Measurements from ENCODE around the gene PLAGL1.

Gene PLAGL1

DNA sequence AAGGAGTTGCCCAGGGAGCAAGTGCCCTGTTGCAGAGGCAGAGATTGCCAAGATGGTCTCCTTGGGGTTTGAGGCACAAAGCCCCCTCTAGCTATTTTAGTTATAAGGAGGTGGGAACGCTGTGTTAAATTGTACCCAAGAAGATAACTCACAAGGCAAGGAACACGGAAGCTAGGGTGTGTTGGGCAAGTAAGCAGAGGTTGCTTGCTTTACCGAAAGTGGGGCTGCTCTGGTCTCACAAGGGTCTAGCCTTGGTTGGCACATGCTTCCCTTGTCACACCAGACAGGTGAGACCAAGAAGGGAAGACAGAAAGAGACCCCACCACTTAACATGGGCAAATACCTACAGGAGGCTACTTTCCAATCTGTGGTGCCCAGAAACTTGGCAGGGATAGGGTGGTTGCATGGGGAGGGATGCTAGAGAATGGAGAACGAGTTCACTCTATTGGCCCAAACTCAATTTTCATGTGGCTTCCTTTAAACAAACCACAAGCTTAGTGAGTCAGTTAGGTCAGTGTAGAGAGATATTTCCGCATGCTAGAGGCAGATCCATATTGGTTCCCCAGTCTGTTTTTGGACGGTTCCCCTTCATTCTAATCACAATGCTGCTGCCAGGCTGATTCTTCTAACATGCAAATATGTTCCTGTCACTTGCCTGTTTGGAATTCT, 42.4 kb downstream of the PLAGL1 start:
- no peak for DNase-seq (ENCODE audit: low read depth)

DNA sequence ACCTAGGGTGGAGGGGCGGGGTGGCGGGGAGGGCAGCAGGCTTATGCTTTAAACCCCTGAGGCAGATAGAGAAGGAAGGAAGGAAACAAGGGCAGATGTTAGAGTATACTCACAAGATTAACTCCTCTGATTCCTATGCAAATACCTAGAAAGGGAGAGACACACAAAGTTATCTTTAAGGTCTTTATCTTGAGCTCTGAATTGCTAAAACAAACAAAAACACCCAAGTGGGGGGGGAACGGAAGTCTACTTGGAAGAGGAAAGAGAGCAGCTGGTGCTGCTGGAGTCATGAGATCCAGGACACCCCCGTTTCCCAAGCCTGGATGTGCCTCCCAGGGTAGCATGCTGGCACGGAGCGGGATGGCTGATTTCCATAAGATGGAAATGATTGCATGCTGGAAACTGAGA, 43.4 kb downstream of the PLAGL1 start:
- no peak for DNase-seq (ENCODE audit: low read depth)

DNA sequence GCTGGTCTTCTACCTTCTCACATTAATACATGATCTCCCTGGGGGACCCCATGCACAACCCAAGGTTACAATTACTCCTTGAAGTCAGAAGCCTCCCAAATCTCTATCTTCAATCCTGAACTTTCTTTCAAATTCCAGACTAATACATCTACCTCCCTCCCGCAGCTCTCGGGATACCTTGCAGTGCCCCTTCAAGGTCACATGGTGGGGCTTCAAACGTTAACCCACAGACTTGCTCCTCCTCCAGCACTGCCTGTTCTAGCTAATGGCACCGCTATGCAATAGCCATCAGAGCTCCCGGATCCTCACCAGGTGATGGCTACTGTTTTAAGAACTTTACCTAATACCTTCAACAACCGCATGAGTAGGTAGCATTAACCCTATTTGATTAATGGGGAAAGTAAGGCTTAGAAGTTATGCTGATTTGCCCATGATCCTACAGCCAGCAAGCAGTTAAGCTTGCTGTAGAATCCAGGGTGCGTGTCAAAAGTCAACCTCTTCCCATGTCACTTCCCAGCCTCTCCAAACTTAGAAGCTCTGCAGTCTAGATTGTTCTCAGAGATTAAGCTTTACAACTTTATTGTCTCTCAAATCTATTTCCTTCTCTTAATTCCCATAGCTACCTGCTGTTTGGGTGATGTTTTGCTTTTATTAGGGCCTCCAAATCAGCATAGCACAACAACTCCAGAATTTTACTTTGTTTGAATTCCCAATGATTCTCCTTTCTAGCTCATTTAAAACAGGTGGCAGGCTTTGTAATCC, 44.7 kb downstream of the PLAGL1 start:
- DNase-seq (ENCODE audit: low read depth): no peak

DNA sequence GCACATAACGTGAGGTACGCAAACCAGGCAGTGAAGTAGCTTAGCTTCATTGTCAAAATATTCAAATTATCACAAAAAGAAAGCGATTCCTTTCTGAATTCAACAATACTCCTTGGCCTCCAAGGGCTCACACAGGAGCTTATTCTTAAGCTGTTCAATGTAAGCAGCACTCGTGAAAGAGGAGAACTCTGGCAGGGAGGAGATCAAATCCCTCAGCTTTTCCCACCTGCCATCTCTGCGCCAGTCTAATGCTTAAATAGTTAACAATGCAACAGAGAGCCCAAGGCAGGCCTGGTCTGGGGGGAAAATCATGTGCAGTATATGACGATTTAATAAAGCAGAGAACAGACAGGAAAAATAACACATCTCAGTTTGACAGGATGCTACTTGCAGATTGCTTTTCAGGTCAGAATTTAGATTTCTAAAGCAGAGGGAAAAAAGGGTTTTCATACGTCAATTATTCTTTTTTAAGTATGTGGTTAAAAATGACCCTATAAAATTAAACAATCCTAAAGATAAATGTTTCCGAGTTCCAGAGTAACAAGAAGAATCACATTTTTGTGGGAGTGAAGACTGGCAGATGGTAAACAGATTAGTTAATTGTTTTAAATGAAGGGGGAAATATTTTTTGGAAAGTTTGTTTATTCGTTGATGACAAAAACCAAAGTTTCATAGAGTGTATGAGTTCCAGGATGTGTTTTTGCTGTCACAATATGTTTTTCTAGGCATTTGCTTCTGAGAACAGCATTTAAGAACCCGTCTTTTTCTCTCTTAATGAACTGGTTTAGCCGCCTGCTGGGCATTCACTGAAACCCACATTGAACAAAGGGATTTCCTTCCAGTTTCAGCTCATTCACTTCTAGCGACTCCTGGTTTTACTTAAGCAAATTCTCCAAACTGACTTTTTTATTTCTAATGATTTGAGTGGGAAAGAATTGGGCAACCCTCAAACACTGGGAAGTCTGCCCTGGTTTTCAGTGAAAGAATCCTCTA, 45.9 kb downstream of the PLAGL1 start:
- no peak for DNase-seq (ENCODE audit: low read depth)

DNA sequence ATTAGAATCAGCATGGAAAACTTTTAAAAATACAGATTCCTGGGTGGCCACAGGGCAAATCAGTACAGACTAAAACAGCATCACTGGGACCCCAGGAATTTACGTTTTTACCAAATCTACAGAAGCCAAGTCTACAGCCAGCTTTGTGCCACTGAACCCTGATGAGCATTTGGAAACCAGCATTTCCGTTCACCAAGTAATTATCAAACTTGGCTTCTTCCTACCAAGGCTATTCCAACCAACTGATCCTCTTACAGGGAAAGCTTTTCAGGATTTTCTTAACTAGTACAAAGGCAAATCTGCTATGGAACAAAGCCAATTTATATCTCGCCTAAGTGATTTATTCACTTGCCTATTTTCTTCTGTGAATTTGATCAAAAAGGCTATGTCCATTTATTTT, 47.0 kb downstream of the PLAGL1 start:
- DNase-seq (ENCODE audit: low read depth): no peak

DNA sequence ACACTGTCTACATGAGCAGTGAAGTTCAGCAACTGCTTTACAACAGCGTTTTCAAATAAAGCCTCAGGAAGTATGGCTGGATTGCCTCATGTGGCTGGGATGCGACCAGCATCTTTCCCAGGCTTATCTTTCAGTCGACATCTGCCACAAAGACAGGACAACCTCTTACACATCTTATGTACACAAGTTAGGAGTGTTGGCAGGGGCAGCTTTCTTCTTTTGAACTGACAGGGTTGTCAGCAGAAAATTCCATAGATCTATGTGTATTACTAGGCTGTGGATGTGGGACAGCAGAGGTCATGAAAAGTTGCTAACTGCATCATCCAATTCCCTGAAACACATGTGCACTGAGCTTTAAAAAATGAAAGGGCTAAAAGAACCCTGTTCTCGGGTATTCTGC, 48.1 kb downstream of the PLAGL1 start:
- no peak for DNase-seq (ENCODE audit: low read depth)

DNA sequence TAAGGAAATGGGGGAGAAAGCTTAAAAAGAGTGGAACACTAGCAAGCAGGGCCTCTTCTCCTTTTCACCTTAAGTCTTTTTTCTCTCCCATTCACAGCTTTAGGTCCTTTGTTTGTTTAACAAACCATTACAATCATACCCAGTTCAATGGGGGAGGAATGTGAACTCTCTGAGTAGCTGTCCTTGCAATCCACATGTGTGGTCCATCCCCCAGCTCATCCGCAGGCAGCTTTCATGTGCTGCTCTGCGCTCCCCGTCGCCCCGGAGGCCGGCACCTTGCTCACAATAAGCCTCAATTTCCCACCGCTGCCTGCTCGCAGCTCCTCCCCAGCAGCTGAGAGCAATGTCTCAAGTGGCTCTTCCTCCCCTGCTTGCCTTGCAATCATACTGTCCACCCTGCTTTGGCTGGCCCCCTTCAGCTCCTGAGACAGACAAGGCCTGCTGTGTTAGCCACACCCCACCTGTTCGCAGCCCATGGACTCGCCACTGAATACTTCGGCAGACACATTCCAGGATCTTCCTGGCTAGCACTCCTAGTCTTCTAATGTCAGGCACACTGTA, 49.1 kb downstream of the PLAGL1 start:
- DNase-seq (ENCODE audit: low read depth): no peak

DNA sequence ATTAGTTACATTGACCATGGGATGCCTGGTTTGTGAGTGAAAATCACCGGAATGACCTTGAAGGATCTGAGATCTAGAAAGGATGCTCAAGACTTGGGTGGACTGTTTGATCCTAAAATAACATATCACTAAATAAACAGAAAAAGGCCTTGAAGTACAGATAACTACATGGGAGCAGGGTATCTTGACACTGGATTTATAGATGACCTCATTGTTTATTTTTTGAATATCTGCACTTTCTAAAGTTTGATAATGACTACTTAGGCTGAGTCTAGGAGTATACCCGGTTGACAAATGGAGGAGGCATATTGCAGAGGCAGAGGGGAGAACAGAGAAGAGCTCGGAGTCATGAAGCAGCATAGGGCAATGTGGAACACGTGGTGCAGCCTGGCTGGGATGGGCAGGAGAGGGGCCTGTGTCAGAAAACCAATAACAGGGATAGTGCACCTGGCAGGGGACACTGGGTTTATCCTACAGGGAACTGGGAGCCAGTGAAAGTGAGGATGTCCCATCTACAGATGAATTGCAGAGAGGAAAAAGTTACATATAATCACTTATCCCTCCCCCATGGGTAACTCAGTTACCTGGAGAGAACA, 50.3 kb downstream of the PLAGL1 start:
- no peak for DNase-seq (ENCODE audit: low read depth)

DNA sequence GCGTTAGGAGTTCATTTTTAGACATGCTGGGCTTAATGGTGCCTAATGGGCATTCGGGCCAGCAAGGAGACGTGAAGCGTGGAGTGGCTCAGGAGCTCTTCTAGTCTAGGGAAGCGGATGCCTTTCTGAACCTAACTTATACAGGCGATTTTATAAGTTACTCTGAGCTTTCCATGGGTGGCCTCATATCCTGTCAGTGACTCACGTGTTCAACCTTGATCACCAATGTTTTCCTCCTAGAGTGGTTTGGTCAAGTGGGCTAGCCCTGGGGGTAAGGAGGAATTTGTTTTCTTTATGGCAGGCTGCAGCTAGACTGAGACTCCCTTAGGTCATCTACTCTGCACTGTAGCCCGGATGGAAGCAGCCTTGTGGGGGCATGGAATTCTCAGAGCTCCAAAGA, 52.1 kb downstream of the PLAGL1 start:
- no peak for DNase-seq (ENCODE audit: low read depth)

DNA sequence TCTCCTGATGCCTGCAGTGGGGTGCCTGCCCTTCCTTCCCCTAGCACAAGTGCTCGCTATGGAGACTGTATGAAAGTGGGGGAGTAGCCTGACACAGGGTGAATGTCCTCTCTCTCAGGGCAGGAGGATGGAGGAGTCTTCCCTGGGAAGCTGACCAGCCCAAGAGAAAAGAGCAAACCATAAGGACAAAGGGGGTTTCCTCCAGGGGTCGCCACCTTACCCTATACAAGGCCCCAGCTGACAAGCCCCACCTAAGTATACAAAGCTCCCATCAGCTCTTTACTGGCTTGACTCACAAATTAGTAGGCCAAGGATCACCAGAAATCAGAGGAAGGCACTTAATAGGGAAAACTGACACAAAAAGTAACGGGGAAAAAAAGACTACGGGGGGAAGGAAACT, 54.1 kb downstream of the PLAGL1 start:
- DNase-seq (ENCODE audit: low read depth): no peak

DNA sequence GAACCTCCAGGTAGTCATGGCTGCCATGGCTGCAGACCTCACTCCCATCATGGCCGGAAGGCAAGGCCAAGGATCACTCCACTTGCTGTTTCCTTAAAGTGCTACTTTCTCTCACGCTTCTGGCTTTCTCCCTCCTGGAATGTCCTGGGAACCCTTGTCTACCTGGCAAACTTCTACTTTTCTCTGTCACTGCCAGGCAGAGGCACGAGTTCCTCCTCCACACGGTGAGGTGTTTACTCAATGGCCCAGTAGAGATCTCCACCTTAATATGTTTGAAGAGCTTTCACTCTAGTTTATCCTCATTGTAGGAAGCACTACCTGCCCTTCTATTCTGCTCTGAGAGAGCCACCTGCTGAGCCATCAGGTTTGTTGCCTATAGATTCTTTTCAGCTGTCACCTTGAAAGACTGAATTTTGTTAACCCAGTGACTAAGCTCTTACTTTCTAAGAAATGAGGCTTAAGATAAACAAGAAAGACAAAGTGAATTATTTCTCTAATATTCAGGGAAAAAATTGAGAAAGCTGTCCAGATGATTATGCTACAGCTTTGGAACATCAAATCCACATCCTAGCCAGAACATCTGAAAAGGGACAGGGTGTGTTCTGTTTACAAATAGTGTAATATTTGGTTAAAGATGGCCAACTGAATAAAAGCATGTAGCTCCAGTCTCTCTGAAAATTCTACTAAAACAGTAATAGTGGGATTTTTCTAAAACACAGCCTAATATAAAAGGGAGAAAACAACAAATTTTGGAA, 54.9 kb downstream of the PLAGL1 start:
- no peak for DNase-seq (ENCODE audit: low read depth)

DNA sequence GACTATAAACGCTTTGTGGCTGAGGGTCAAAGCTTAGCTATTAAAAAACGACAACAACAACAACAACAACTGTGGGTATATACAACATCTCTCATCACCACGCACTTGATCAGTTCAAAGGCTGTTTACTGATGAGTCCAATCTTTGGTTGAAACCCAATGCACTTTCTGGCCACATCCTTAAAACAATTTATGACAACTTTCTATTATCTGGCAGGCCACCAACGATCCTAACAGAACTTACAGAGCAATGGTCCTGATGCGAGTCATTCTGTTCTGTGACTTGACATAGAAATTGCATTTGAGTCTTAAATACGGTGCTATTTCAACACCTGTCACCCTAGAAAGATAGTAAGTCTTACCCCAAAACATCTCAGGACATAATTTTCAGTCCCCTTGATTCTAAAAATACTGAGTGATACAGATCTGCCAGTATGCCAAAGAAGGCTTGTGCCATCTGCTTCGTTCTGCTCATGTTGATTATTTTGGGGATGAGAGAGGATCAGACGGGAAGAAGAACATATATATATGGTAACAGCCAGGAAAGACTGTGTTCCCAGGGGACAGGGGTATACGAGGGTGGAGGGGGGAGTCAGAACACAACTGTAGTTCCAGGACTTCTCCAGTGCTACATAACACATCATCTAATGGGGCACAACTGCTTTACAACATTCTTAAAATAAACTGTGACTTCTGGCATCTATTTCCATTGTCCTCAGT, 55.8 kb downstream of the PLAGL1 start:
- no peak for DNase-seq (ENCODE audit: low read depth)

DNA sequence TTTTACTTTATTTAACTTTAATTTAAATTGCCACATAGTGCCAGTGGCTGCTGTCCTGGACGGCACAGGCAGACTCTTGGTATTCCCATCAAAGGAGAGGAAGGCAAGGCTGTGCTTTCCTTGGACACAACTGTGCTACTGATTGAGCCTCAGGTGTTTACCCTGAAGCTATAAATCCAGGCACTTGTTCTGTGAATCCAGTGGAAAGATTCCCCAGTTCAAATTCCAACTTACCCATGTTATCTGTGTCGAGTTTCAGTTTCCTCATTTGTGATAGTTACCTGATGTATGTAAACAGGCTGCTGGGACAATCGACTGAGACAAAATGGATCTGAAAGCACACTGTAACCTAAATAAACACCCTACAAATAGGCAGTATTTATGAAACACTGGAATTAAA, 57.2 kb downstream of the PLAGL1 start:
- DNase-seq (ENCODE audit: low read depth): no peak

DNA sequence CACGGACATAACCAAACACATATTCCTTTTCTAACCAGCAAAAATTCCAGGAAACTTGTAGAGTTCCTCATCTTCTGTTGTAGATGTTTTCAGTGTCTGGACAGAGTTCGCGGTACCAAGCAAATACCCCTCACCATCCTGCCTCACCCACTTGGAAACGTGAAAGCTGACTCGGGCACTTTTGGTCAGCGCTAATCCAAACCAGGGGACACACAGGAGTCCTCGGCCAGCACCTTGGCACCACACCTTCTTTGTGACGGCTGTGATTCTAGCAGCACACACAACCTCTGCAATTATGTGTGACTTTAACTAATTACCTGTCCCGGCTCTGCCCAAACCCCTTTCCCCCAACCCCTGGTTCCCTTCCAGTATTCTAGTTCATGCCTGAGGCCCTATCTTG, 58.1 kb downstream of the PLAGL1 start:
- DNase-seq (ENCODE audit: low read depth): no peak

DNA sequence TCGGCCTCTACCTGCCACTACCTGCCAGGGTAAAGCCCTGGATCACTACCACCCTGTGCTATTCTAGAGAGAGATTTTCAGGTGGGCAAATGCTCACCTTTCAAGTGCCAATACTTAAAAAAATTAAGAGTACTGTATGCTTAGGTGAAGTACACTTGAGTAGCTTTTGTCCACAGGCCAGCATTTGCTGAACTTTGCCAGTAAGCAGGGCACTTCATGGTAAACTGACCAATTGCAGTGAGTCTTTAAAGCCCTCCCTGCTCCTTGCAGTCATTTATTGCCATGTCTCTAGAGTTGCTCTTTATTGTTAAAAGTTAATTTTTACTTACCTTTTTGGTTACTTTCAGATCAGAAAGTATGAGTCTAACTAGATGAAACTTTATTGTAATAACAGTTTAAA, 58.5 kb downstream of the PLAGL1 start:
- DNase-seq (ENCODE audit: low read depth): no peak

DNA sequence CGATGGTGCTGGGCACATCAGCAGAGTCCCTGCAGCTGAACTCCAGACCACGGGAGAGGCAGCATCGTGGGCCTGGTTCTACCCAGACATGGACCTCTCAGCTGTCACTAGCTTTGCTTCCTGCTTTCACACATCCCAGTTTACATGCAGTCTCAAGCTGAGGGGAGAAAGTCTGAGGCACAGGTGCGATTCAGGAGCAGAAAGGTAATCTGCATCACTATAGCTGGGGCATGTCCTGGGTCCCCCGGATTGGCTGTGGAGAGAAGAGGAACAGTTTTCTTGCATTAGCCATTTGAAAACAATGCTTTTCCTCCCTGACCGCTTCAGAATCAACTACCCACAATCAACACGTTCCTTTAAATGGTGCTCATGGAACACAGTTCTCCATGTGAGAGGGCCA, 59.9 kb downstream of the PLAGL1 start:
- DNase-seq (ENCODE audit: low read depth): no peak

DNA sequence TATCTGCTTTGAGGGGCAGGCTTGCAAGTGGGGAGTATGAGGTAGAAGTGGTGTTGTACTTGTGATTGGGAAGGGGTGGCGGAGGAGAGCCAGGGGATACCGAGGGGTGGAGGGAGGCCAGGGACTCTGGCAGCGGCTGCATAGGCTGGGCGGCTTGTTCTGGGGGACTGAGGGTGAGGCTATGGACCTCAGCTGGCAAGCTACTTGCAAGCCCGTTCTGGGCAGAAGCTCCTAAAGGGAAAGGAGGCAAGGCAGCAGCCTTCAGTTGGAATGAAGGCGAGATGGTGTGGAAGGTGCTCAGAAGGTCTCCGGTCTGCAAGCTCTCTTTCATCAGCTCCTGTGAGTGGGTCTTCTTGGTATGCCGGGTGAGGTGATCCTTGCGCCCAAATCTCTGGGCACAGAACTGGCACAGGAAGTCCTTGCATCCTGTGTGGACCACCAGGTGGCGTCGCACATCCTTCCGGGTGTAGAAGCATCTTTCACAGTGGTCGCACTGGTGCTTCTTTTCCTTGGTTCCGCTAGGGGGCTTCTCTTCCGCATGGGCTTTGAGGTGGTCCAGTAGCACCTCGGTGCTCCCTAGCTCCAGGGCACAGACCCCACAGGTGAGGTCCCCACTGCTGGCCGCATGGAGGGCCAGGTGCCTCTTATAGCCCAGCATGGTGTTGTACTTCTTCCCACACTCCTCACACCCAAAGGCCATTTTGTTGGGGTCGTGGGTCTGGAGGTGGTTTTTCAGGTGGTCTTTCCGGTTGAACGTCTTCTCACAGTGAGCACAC, 66.0 kb downstream of the PLAGL1 start:
- DNase-seq (ENCODE audit: low read depth): peak; percentile 38

DNA sequence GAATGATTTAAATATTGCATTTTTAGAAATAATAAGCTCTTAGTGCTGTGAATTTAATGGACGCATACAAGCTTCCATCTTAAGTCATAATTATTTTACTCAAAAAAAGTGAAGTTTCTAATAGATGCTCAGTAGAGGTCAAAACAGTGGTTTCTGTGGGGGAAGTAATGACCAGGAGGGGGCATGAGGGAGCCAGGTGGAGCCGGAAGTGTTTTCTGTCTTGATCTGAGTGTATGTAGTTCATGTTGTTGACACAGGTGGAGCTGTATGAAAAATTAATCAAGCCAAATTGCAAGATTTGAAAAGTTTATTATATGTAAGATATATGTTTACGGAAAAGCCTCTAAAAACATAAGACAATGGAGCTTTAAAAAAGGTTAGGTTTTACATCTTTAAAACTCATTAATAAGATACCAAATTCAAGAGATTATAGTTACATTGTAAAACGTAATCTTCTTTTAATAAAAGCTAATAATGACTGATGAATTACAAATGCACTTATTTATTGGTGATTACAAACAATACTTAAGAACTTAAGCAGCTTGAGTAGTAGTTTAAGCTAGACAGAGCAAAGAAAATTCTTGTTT, 68.0 kb downstream of the PLAGL1 start:
- DNase-seq (ENCODE audit: low read depth): peak; percentile 17

DNA sequence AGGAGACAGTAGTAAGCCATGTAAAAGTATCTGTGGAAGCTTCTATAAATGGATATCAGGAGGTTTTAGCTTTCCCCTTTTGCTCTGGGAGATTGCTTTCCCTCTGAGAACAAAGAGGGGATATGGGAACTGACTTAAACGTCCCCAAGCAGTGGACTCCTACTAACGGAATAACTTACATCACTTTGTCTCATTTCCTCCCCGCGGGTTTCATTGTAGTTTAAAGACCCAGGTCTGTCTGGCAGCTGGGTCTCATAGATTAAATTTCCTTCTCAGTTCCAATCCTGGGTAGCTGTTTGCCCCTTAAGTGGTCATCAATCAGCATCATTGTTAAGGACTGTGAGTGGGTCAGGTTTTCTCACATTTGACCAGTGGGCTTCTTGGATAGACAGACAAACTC, 68.7 kb downstream of the PLAGL1 start:
- DNase-seq (ENCODE audit: low read depth): no peak

DNA sequence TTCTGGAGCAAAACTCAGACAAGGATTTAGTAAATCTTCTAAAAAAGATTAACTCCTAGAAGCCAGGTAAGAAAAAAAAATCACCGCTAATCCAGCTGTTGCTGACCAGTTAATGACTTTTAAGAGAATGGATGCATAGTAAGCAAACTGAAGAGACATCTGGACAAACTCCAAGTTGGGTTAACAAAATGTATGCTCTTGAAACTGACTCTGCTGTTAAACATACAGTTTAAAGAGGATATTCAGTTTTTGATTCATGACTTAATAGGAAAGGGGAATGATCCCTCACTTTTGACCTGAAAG, 70.4 kb downstream of the PLAGL1 start:
- DNase-seq (ENCODE audit: low read depth): no peak
